Measurements from ENCODE around the gene XCL2.

XCL2 gene

GRCh38 chr1:168570652-168571051 is 26.9 kb upstream of the XCL2 start:
- H3K4me2 ChIP-seq (ENCODE audit: low read length) = no peak overlapping the region
- no peak overlapping the region for H3K9ac ChIP-seq (ENCODE audit: low read length)
- TF ChIP-seq EZH2 (IDR thresholded peaks at IDR 0.05; ENCODE audit: borderline replicate concordance, low read length) = no peak
- TF ChIP-seq, protein P1, sequence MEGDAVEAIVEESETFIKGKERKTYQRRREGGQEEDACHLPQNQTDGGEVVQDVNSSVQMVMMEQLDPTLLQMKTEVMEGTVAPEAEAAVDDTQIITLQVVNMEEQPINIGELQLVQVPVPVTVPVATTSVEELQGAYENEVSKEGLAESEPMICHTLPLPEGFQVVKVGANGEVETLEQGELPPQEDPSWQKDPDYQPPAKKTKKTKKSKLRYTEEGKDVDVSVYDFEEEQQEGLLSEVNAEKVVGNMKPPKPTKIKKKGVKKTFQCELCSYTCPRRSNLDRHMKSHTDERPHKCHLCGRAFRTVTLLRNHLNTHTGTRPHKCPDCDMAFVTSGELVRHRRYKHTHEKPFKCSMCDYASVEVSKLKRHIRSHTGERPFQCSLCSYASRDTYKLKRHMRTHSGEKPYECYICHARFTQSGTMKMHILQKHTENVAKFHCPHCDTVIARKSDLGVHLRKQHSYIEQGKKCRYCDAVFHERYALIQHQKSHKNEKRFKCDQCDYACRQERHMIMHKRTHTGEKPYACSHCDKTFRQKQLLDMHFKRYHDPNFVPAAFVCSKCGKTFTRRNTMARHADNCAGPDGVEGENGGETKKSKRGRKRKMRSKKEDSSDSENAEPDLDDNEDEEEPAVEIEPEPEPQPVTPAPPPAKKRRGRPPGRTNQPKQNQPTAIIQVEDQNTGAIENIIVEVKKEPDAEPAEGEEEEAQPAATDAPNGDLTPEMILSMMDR (IDR thresholded peaks at IDR 0.05; ENCODE audit: low read length) = no peak
- no peaks in the 10 kb centered on the region for H3K27me3 ChIP-seq (ENCODE audit: insufficient read depth, low read length)
- H4K20me1 ChIP-seq (ENCODE audit: insufficient read depth, low read length) = no peaks in the 10 kb centered on the region
- H2AFZ ChIP-seq (ENCODE audit: low read length) = no peak overlapping the region
- H3K4me1 ChIP-seq (ENCODE audit: insufficient read depth, low read length, severe bottlenecking) = no peaks in the 10 kb centered on the region
- H3K4me3 ChIP-seq (ENCODE audit: low read depth, low read length, poor library complexity, severe bottlenecking) = no peak overlapping the region
- H3F3A ChIP-seq (ENCODE audit: insufficient read depth, low read length) = no peaks in the 10 kb centered on the region
- H3K36me3 ChIP-seq (ENCODE audit: insufficient read depth, low read length) = no peaks in the 10 kb centered on the region
- no peaks in the 10 kb centered on the region for H3K79me2 ChIP-seq (ENCODE audit: insufficient read depth, low read length)
- no peaks in the 10 kb centered on the region for H3K9me2 ChIP-seq (ENCODE audit: low read depth, low read length)
- no peaks in the 10 kb centered on the region for H3K9me3 ChIP-seq (ENCODE audit: low read length)
- H3K27ac ChIP-seq (ENCODE audit: low read depth, low read length, poor library complexity, severe bottlenecking) = no peak overlapping the region

- no peaks in the 10 kb centered on the region for H3F3A ChIP-seq (ENCODE audit: insufficient read depth, low read length)
- H3K27ac ChIP-seq (ENCODE audit: low read depth, low read length, poor library complexity, severe bottlenecking) = no peak overlapping the region
- H3K9ac ChIP-seq (ENCODE audit: low read length) = no peak overlapping the region
- H3K4me1 ChIP-seq (ENCODE audit: insufficient read depth, low read length, severe bottlenecking) = no peaks in the 10 kb centered on the region
- no peaks in the 10 kb centered on the region for H3K79me2 ChIP-seq (ENCODE audit: insufficient read depth, low read length)
- H3K9me2 ChIP-seq (ENCODE audit: low read depth, low read length) = no peaks in the 10 kb centered on the region
- no peaks in the 10 kb centered on the region for H3K27me3 ChIP-seq (ENCODE audit: insufficient read depth, low read length)
- H3K4me3 ChIP-seq (ENCODE audit: low read depth, low read length, poor library complexity, severe bottlenecking) = no peak overlapping the region
- no peak overlapping the region for H3K4me2 ChIP-seq (ENCODE audit: low read length)
- H2AFZ ChIP-seq (ENCODE audit: low read length) = no peak overlapping the region
- TF ChIP-seq, protein P1 (IDR thresholded peaks at IDR 0.05; ENCODE audit: low read length) = no peak
- TF ChIP-seq EZH2 (IDR thresholded peaks at IDR 0.05; ENCODE audit: borderline replicate concordance, low read length) = no peak
- H3K9me3 ChIP-seq (ENCODE audit: low read length) = no peaks in the 10 kb centered on the region
- no peaks in the 10 kb centered on the region for H3K36me3 ChIP-seq (ENCODE audit: insufficient read depth, low read length)
- H4K20me1 ChIP-seq (ENCODE audit: insufficient read depth, low read length) = no peaks in the 10 kb centered on the region
Observed at GRCh38 chr1:168568346-168568745, 24.5 kb upstream of the XCL2 start.

- no peaks in the 10 kb centered on the region for H3K9me3 ChIP-seq (ENCODE audit: low read length)
- no peaks in the 10 kb centered on the region for H3K4me1 ChIP-seq (ENCODE audit: insufficient read depth, low read length, severe bottlenecking)
- no peaks in the 10 kb centered on the region for H3K36me3 ChIP-seq (ENCODE audit: insufficient read depth, low read length)
- no peak overlapping the region for H3K4me2 ChIP-seq (ENCODE audit: low read length)
- no peaks in the 10 kb centered on the region for H4K20me1 ChIP-seq (ENCODE audit: insufficient read depth, low read length)
- H3K9ac ChIP-seq (ENCODE audit: low read length) = no peak overlapping the region
- H3K79me2 ChIP-seq (ENCODE audit: insufficient read depth, low read length) = no peaks in the 10 kb centered on the region
- no peak overlapping the region for H2AFZ ChIP-seq (ENCODE audit: low read length)
- no peaks in the 10 kb centered on the region for H3K27me3 ChIP-seq (ENCODE audit: insufficient read depth, low read length)
- no peaks in the 10 kb centered on the region for H3K9me2 ChIP-seq (ENCODE audit: low read depth, low read length)
- H3K4me3 ChIP-seq (ENCODE audit: low read depth, low read length, poor library complexity, severe bottlenecking) = no peak overlapping the region
- TF ChIP-seq, protein P1 (IDR thresholded peaks at IDR 0.05; ENCODE audit: low read length) = no peak
- no peak for TF ChIP-seq EZH2 (IDR thresholded peaks at IDR 0.05; ENCODE audit: borderline replicate concordance, low read length)
- no peak overlapping the region for H3K27ac ChIP-seq (ENCODE audit: low read depth, low read length, poor library complexity, severe bottlenecking)
- H3F3A ChIP-seq (ENCODE audit: insufficient read depth, low read length) = no peaks in the 10 kb centered on the region
Observed at GRCh38 chr1:168567568-168567967, 23.8 kb upstream of the XCL2 start.

Measured in OCI-LY1 (cell line).